Measurements from ENCODE around the gene SND1. TPM values are rescaled to one million over a fixed set of nuclear protein-coding genes. Genes with fewer than 3 reads are reported as not detected.
"Not testable (repeated sequence)": the region's sequence is repeated elsewhere in the genome, so short reads cannot be mapped to it uniquely, and the experiment has no call there.

The SND1 gene
- polyA plus RNA-seq, 4 donors, result 47.2 to 148 (median 92.2) TPM

DNA sequence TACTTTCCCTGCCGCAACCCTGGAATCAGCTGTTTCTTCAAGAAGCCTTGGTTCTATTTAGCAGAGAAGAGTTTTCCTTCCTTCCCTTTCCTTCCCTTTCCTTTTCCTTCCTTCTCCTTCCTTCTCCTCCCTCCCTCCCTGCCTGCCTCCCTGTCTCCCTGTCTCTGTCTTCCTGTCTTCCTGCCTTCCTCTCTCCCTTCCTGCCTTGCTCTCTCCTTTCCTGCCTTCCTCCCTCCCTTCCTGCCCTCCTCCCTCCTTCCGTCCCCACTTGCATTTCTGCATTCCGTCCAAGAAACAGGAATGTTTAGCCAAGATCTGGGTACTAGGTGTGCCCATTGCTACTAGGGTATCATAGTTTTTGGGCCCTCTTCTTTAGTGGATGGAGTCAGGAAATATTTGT, 21.9 kb downstream of the SND1 start:
- Histone ChIP-seq H3K4me3 (ENCODE audit: low read depth in 1 of 3, low read length in 3 of 3) (no peak overlapping the region), H3K27ac (ENCODE audit: low read depth in 1 of 3, low read length in 2 of 3) (no peak overlapping the region), H3K4me1 (ENCODE audit: control insufficient read depth in 3 of 3, insufficient read depth in 2 of 3, low read depth in 1 of 3, low read length in 2 of 3) (no peaks in the 10 kb centered on the region), H3K9me3 (ENCODE audit: control insufficient read depth in 2 of 2, insufficient read depth in 1 of 2, low read depth in 1 of 2, low read length in 1 of 2) (peaks cover 0 to 7% of the 10 kb centered on the region in 2 donors), H3K36me3 (ENCODE audit: control insufficient read depth in 3 of 3, insufficient read depth in 2 of 3, low read depth in 1 of 3, low read length in 3 of 3) (peaks cover 0 to 12% (median 7%) of the 10 kb centered on the region in 3 donors), H3K27me3 (ENCODE audit: control insufficient read depth in 3 of 3, insufficient read depth in 3 of 3, low read length in 3 of 3) (no peaks in the 10 kb centered on the region)
- 74 to 85% (median 83%) methylated on average over 3 of the region's 3 CpGs for WGBS, 3 donors
- no peak for FAIRE-seq
- no peak for DNase-seq

- DNase-seq, result no peak
- H3K27ac ChIP-seq (ENCODE audit: low read depth in 1 of 3, low read length in 2 of 3), result no peak overlapping the region
- no peaks in the 10 kb centered on the region for H3K4me1 ChIP-seq (ENCODE audit: control insufficient read depth in 3 of 3, insufficient read depth in 2 of 3, low read depth in 1 of 3, low read length in 2 of 3)
- 87 to 91% (median 89%) methylated on average over 1 of the region's 1 CpG for WGBS, 3 donors
- peaks cover 0 to 12% (median 7%) of the 10 kb centered on the region in 3 donors for H3K36me3 ChIP-seq (ENCODE audit: control insufficient read depth in 3 of 3, insufficient read depth in 2 of 3, low read depth in 1 of 3, low read length in 3 of 3)
- H3K4me3 ChIP-seq (ENCODE audit: low read depth in 1 of 3, low read length in 3 of 3), result no peak overlapping the region
- no peak for FAIRE-seq
- peaks cover 0 to 7% of the 10 kb centered on the region in 2 donors for H3K9me3 ChIP-seq (ENCODE audit: control insufficient read depth in 2 of 2, insufficient read depth in 1 of 2, low read depth in 1 of 2, low read length in 1 of 2)
- no peaks in the 10 kb centered on the region for H3K27me3 ChIP-seq (ENCODE audit: control insufficient read depth in 3 of 3, insufficient read depth in 3 of 3, low read length in 3 of 3)
These were observed 22.4 kb downstream of the SND1 start for GRCh38 chr7:127674361-127674760.

DNA sequence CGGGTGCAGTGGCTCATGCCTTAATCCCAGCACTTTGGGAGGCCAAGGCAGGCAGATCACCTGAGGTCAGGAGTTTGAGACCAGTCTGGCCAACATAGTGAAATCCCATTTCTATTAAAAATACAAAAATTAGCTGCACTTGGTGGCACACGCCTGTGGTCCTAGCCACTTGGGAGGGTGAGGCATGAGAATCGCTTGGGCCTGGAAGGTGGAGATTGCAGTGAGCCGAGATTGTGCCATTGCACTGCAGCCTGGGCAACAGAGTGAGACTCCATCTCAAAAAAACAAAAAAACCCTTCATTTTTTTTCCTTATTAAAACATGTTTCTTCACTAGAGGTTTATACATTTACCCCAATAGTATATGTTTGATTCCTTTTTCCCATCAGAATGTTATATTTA, 22.9 kb downstream of the SND1 start:
- WGBS, 3 donors, result 88 to 97% (median 97%) methylated on average over 4 of the region's 4 CpGs
- not testable (repeated sequence) for FAIRE-seq

GRCh38 chr7:127675721-127676120, 23.7 kb downstream of the SND1 start:
- H3K9me3 ChIP-seq (ENCODE audit: control insufficient read depth in 2 of 2, insufficient read depth in 1 of 2, low read depth in 1 of 2, low read length in 1 of 2), result peaks cover 0 to 13% of the 10 kb centered on the region in 2 donors
- WGBS, 3 donors, result 94 to 97% (median 97%) methylated on average over 5 of the region's 5 CpGs
- DNase-seq (no peak), FAIRE-seq (no peak)
- no peaks in the 10 kb centered on the region for H3K4me1 ChIP-seq (ENCODE audit: control insufficient read depth in 3 of 3, insufficient read depth in 2 of 3, low read depth in 1 of 3, low read length in 2 of 3)
- peaks cover 0 to 7% (median 7%) of the 10 kb centered on the region in 3 donors for H3K36me3 ChIP-seq (ENCODE audit: control insufficient read depth in 3 of 3, insufficient read depth in 2 of 3, low read depth in 1 of 3, low read length in 3 of 3)
- H3K4me3 ChIP-seq (ENCODE audit: low read depth in 1 of 3, low read length in 3 of 3), result no peak overlapping the region
- H3K27ac ChIP-seq (ENCODE audit: low read depth in 1 of 3, low read length in 2 of 3), result no peak overlapping the region
- H3K27me3 ChIP-seq (ENCODE audit: control insufficient read depth in 3 of 3, insufficient read depth in 3 of 3, low read length in 3 of 3), result no peaks in the 10 kb centered on the region

More for the DNA sequence above, 22.9 kb downstream of the SND1 start:
- H3K36me3 ChIP-seq (ENCODE audit: control insufficient read depth in 3 of 3, insufficient read depth in 2 of 3, low read depth in 1 of 3, low read length in 3 of 3), result peaks cover 0 to 10% (median 7%) of the 10 kb centered on the region in 3 donors
- DNase-seq; H3K27ac ChIP-seq (ENCODE audit: low read depth in 1 of 3, low read length in 2 of 3); H3K4me1 ChIP-seq (ENCODE audit: control insufficient read depth in 3 of 3, insufficient read depth in 2 of 3, low read depth in 1 of 3, low read length in 2 of 3); H3K4me3 ChIP-seq (ENCODE audit: low read depth in 1 of 3, low read length in 3 of 3); H3K9me3 ChIP-seq (ENCODE audit: control insufficient read depth in 2 of 2, insufficient read depth in 1 of 2, low read depth in 1 of 2, low read length in 1 of 2); H3K27me3 ChIP-seq (ENCODE audit: control insufficient read depth in 3 of 3, insufficient read depth in 3 of 3, low read length in 3 of 3): not testable (repeated sequence)

DNA sequence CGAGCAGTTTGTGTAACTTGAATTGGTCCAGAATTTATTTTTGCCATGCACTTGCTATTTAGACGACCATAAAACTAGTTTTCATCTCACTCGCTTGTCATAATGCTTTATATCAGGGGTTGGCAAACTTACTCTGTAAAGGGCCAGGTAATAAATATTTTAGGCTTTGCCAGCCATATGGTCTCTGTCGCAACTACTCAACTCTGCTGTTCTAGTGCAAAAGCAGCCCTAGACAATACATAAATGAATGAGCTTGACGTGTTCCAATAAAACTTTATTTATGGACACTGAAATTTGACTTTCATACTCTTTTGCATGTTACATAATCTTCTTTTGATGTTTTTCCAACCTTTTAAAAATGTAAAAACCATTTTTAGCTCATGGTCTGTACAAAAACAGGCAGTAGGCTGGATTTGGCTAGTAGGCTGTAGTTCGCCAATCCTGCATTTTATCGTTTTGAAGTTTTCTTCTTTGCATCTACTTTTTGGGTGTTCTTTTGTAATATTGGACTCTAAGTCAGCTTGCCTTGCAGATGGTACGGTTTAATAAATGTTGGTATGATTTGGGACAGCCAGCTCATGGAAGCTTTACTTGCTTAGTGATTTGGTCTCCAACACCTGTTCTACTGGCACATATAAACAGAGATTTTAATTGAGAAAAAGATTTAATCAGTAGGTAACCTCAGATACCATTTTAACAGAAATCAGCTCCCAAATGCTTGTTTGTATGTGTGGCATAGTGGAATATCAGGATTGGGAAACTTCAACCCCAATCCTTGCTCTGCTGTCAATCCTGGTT, 25.6 kb downstream of the SND1 start:
- Histone ChIP-seq H3K36me3 (ENCODE audit: control insufficient read depth in 3 of 3, insufficient read depth in 2 of 3, low read depth in 1 of 3, low read length in 3 of 3) (peaks cover 0 to 7% (median 7%) of the 10 kb centered on the region in 3 donors), H3K27ac (ENCODE audit: low read depth in 1 of 3, low read length in 2 of 3) (no peak overlapping the region), H3K4me3 (ENCODE audit: low read depth in 1 of 3, low read length in 3 of 3) (no peak overlapping the region), H3K27me3 (ENCODE audit: control insufficient read depth in 3 of 3, insufficient read depth in 3 of 3, low read length in 3 of 3) (no peaks in the 10 kb centered on the region), H3K9me3 (ENCODE audit: control insufficient read depth in 2 of 2, insufficient read depth in 1 of 2, low read depth in 1 of 2, low read length in 1 of 2) (peaks cover 0 to 8% of the 10 kb centered on the region in 2 donors), H3K4me1 (ENCODE audit: control insufficient read depth in 3 of 3, insufficient read depth in 2 of 3, low read depth in 1 of 3, low read length in 2 of 3) (no peaks in the 10 kb centered on the region)
- FAIRE-seq (no peak), DNase-seq (no peak)
- WGBS, 3 donors, result 92 to 94% (median 94%) methylated on average over 8 of the region's 8 CpGs

- FAIRE-seq (no peak), DNase-seq (no peak)
- Histone ChIP-seq H3K27me3 (ENCODE audit: control insufficient read depth in 3 of 3, insufficient read depth in 3 of 3, low read length in 3 of 3) (no peaks in the 10 kb centered on the region), H3K4me1 (ENCODE audit: control insufficient read depth in 3 of 3, insufficient read depth in 2 of 3, low read depth in 1 of 3, low read length in 2 of 3) (no peaks in the 10 kb centered on the region), H3K36me3 (ENCODE audit: control insufficient read depth in 3 of 3, insufficient read depth in 2 of 3, low read depth in 1 of 3, low read length in 3 of 3) (peaks cover 0 to 7% (median 7%) of the 10 kb centered on the region in 3 donors), H3K4me3 (ENCODE audit: low read depth in 1 of 3, low read length in 3 of 3) (no peak overlapping the region), H3K9me3 (ENCODE audit: control insufficient read depth in 2 of 2, insufficient read depth in 1 of 2, low read depth in 1 of 2, low read length in 1 of 2) (peaks cover 0 to 6% of the 10 kb centered on the region in 2 donors), H3K27ac (ENCODE audit: low read depth in 1 of 3, low read length in 2 of 3) (no peak overlapping the region)
- 87 to 95% (median 89%) methylated on average over 6 of the region's 6 CpGs for WGBS, 3 donors
These were observed 26.3 kb downstream of the SND1 start for GRCh38 chr7:127678337-127678736.

DNA sequence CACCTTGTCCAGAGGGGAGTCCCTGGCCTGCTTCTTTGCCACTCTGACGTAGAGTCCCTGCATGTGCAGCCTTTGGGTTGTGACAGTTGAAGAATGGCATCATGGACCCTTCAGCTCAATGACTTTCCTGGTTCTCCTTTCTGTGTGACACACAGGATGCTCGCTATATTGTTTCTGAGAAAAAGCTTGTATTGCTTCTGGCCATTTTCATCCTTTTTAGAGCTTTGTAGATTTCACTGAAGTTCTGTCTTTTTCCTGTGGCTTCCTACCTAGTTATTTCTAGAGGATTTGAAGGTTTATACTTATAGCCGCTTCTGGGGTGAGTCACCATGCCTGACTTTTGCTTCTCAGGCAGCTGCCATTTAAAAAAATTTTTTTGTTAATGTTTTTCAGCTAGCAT, 27.0 kb downstream of the SND1 start:
- Histone ChIP-seq H3K4me3 (ENCODE audit: low read depth in 1 of 3, low read length in 3 of 3) (no peak overlapping the region), H3K27me3 (ENCODE audit: control insufficient read depth in 3 of 3, insufficient read depth in 3 of 3, low read length in 3 of 3) (no peaks in the 10 kb centered on the region), H3K9me3 (ENCODE audit: control insufficient read depth in 2 of 2, insufficient read depth in 1 of 2, low read depth in 1 of 2, low read length in 1 of 2) (peaks cover 0 to 6% of the 10 kb centered on the region in 2 donors), H3K27ac (ENCODE audit: low read depth in 1 of 3, low read length in 2 of 3) (no peak overlapping the region), H3K36me3 (ENCODE audit: control insufficient read depth in 3 of 3, insufficient read depth in 2 of 3, low read depth in 1 of 3, low read length in 3 of 3) (peaks cover 0 to 7% (median 5%) of the 10 kb centered on the region in 3 donors), H3K4me1 (ENCODE audit: control insufficient read depth in 3 of 3, insufficient read depth in 2 of 3, low read depth in 1 of 3, low read length in 2 of 3) (no peaks in the 10 kb centered on the region)
- no peak for DNase-seq
- 80 to 88% (median 87%) methylated on average over 3 of the region's 3 CpGs for WGBS, 3 donors
- no peak for FAIRE-seq

GRCh38 chr7:127680983-127681382, 29.0 kb downstream of the SND1 start:
- WGBS, 3 donors, result 97 to 99% (median 98%) methylated on average over 3 of the region's 3 CpGs
- Histone ChIP-seq H3K27me3 (ENCODE audit: control insufficient read depth in 3 of 3, insufficient read depth in 3 of 3, low read length in 3 of 3) (no peaks in the 10 kb centered on the region), H3K4me1 (ENCODE audit: control insufficient read depth in 3 of 3, insufficient read depth in 2 of 3, low read depth in 1 of 3, low read length in 2 of 3) (peaks cover 0 to 2% (median 0%) of the 10 kb centered on the region in 3 donors), H3K4me3 (ENCODE audit: low read depth in 1 of 3, low read length in 3 of 3) (no peak overlapping the region), H3K36me3 (ENCODE audit: control insufficient read depth in 3 of 3, insufficient read depth in 2 of 3, low read depth in 1 of 3, low read length in 3 of 3) (peaks cover 0 to 5% (median 5%) of the 10 kb centered on the region in 3 donors), H3K9me3 (ENCODE audit: control insufficient read depth in 2 of 2, insufficient read depth in 1 of 2, low read depth in 1 of 2, low read length in 1 of 2) (peaks cover 0 to 6% of the 10 kb centered on the region in 2 donors), H3K27ac (ENCODE audit: low read depth in 1 of 3, low read length in 2 of 3) (no peak overlapping the region)
- DNase-seq (no peak), FAIRE-seq (no peak)
